HFFc6 (cell line): ENCODE data around the gene GFRA3. TPM values are rescaled to one million over a fixed set of nuclear protein-coding genes. Genes with fewer than 3 reads are reported as not detected.
A peak's percentile ranks its signal among the peaks of the same experiment; 100 is the strongest.
"Not testable (repeated sequence)": the region's sequence is repeated elsewhere in the genome, so short reads cannot be mapped to it uniquely, and the experiment has no call there.

Experiments used
- DNase-seq: peaks from one replicate; pipeline ENCODE4 v3.0.0-alpha.2; 2018
- H3K27ac Mint-ChIP-seq: 2 replicates; pipeline ENCODE4 v1.8.0; 2020; ENCODE audit warnings: mild to moderate bottlenecking, mixed read lengths
- H3K27me3 Mint-ChIP-seq: 2 replicates; pipeline ENCODE4 v1.8.0; 2021; ENCODE audit warnings: mild to moderate bottlenecking, moderate library complexity, mixed read lengths; ENCODE audit not compliant: insufficient read depth
- H3K36me3 Mint-ChIP-seq: 2 replicates; pipeline ENCODE4 v1.8.0; 2021; ENCODE audit warnings: low read depth, mixed read lengths
- H3K4me1 Mint-ChIP-seq: 2 replicates; pipeline ENCODE4 v1.8.0; 2020; ENCODE audit warnings: low read depth, mixed read lengths
- H3K4me3 Mint-ChIP-seq: 2 replicates; pipeline ENCODE4 v1.8.0; 2020; ENCODE audit warnings: mild to moderate bottlenecking, moderate library complexity, mixed read lengths
- H3K9me3 Mint-ChIP-seq: 2 replicates; pipeline ENCODE4 v1.8.0; 2020; ENCODE audit warnings: mild to moderate bottlenecking, mixed read lengths
- long read RNA-seq: library from polyadenylated mRNA; unstranded; transcript quantifications from one replicate; pipeline ENCODE4 v2.0.0, GENCODE V29; 2019
- total RNA-seq, 6 experiments: library from RNA; stranded (reverse); fragmentation: NEBNext Ultra II Directional; extraction: Animal tissue kit (Norgen Biotek cat#: 25700); gene quantifications; 2 replicates in 1 of 6; 3 replicates in 5 of 6; pipeline ENCODE4 v1.2.3, GENCODE V29; 2021
- TF ChIP-seq, protein P1 (sequence below): fragments of 200-600 bp; sonication (generic); IDR thresholded peaks from 2 replicates; pipeline ENCODE4 v1.5.0; 2021; ENCODE audit warnings: antibody characterized with exemption, mild to moderate bottlenecking

Gene GFRA3, protein sequence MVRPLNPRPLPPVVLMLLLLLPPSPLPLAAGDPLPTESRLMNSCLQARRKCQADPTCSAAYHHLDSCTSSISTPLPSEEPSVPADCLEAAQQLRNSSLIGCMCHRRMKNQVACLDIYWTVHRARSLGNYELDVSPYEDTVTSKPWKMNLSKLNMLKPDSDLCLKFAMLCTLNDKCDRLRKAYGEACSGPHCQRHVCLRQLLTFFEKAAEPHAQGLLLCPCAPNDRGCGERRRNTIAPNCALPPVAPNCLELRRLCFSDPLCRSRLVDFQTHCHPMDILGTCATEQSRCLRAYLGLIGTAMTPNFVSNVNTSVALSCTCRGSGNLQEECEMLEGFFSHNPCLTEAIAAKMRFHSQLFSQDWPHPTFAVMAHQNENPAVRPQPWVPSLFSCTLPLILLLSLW
- not detected for total RNA-seq
- long read RNA-seq, result 0 reads

DNA sequence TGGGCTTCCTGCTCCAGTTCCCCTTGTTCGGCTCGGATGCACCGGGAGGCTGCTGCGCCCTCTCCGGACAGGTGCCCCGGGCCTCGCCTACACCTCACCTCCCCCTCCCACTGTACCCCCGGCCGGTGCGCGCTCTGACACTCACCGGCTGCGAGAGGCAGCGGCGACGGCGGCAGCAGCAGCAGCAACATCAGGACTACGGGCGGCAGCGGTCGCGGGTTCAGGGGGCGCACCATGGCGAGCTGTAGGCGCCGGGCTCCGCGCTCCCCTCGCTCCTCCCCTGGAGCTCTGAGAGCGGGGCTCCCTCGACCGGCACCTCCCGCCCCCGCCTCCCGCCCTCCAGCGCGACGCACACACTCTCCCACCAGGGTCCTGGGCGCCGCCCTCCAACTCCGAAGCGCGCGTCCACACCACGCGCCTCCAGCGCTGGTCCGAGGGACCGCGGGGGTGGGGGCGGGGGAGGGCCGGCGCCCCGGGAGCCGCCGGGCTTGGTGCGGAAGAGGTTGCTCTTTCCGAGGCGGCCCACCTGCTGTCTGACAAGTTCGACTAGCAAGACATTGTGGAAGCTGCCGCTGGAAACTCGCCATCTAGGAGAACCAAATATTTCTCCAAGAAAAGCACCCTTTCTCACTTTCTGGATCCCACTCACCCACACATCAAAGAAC lies at the start of gene GFRA3:
Gene GFRA3 (minus strand): TSS at position 433 of the 665 bp plus-strand sequence. CDS start 197 bp downstream, at position 236.
- H3K4me3 Mint-ChIP-seq, result peak within 1 kb of the TSS; percentile 36
- DNase-seq, result no peak
- H3K9me3 Mint-ChIP-seq, result no peaks in the 10 kb centered on the region
- H3K4me1 Mint-ChIP-seq, result no peaks in the 10 kb centered on the region
- no peaks in the 10 kb centered on the region for H3K36me3 Mint-ChIP-seq
- no peak within 1 kb of the TSS for H3K27ac Mint-ChIP-seq
- H3K27me3 Mint-ChIP-seq, result peaks cover 12% of the 10 kb centered on the region
- TF ChIP-seq, protein P1, sequence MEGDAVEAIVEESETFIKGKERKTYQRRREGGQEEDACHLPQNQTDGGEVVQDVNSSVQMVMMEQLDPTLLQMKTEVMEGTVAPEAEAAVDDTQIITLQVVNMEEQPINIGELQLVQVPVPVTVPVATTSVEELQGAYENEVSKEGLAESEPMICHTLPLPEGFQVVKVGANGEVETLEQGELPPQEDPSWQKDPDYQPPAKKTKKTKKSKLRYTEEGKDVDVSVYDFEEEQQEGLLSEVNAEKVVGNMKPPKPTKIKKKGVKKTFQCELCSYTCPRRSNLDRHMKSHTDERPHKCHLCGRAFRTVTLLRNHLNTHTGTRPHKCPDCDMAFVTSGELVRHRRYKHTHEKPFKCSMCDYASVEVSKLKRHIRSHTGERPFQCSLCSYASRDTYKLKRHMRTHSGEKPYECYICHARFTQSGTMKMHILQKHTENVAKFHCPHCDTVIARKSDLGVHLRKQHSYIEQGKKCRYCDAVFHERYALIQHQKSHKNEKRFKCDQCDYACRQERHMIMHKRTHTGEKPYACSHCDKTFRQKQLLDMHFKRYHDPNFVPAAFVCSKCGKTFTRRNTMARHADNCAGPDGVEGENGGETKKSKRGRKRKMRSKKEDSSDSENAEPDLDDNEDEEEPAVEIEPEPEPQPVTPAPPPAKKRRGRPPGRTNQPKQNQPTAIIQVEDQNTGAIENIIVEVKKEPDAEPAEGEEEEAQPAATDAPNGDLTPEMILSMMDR, result no peak

DNA sequence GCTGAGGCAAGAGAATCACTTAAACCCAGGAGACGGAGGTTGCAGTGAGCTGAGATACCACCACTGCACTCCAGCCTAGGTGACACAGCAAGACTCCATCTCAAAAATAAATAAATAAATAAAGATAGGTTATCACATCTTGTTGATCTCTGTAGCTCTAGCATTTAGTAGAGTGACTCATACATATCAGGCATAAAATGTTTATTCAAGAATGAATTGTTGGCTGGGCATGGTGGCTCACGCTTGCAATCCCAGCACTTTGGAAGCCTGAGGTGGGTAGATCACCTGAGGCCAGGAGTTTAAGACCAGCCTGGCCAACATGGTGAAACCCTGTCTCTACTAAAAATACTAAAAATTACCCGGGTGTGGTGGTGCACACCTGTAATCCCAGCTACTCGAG lies 43.8 kb upstream of the GFRA3 start:
- not testable (repeated sequence) for H3K27me3 Mint-ChIP-seq, H3K4me1 Mint-ChIP-seq, H3K27ac Mint-ChIP-seq, H3K4me3 Mint-ChIP-seq, H3K36me3 Mint-ChIP-seq, H3K9me3 Mint-ChIP-seq, DNase-seq

DNA sequence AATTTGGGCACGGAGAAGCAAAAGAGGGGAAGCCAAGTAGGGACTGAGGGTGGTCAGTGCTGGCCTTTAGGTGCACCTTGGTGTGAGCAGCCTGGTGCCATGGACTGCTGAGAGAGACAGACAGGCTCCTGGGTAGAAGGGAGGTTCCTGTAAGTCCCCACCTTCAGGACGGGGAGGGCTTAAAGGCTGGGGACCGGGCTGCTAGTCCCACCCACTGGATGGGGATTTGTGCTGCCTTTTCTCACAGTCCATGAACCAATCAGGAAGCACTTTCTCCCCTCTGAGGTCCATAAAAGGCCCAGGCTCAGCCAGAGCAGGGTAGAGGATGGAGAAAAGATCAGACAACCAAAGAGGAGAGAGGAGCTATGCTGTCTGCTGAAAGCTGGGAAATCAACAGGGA lies 41.9 kb upstream of the GFRA3 start:
- Mint-ChIP-seq H3K27ac (no peak overlapping the region), H3K4me1 (no peaks in the 10 kb centered on the region), H3K36me3 (peaks cover 21% of the 10 kb centered on the region), H3K4me3 (no peak overlapping the region), H3K9me3 (no peaks in the 10 kb centered on the region), H3K27me3 (0 out of 2 replicates have a peak, but pooled peaks cover 2% of the 10 kb centered on the region)
- TF ChIP-seq, protein P1, result no peak
- no peak for DNase-seq

DNA sequence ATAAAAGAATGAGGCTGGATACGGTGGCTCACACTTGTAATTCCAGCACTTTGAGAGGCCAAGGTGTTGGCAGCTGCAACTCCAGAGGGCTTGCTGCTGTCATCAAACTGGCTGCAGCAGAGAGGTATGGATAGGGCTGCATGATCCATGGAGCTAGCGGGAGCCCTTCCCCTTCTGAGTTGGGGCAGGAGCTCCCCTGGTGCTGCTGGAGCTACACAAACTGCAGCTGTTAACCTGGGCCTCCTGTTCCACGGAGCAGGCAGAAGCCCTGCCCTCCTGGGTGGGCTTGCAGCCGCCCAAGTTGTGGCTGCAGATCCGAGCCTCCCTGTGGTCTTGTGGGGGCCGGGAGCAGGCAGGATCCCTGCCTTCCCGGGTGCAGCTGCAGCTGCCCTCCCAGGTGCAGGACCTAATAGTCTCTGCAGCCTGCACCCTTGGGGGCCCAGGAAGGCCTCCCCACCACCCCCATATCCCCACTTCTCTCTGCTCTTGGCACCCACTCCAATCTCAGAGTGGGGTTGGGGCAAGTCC lies 41.4 kb upstream of the GFRA3 start:
- H3K27me3 Mint-ChIP-seq, result 0 out of 2 replicates have a peak, but pooled peaks cover 2% of the 10 kb centered on the region
- no peaks in the 10 kb centered on the region for H3K4me1 Mint-ChIP-seq
- no peak overlapping the region for H3K4me3 Mint-ChIP-seq
- no peak overlapping the region for H3K27ac Mint-ChIP-seq
- TF ChIP-seq, protein P1, result no peak
- no peaks in the 10 kb centered on the region for H3K9me3 Mint-ChIP-seq
- peaks cover 21% of the 10 kb centered on the region for H3K36me3 Mint-ChIP-seq
- DNase-seq, result no peak

DNA sequence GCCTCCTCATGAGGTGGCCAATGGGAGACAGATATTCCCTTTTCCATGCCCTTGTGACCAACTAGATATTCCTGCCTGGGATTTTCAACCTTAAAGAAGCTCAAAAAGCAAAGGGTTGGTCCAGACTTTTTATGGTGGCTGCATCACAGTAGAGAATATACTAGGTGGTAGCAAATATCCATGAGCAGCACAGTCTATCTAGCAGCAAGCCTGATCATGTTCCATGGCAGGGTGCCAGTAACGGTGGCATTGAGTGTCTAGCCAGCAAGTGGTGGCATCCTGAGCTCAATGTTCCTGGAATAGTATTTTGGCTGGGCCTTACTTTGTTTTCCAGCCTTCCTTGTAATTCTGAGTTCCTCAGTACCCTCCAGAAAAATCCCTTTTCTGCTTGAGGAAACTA lies 31.4 kb upstream of the GFRA3 start:
- H3K27me3 Mint-ChIP-seq, result no peaks in the 10 kb centered on the region

More for the DNA sequence above, 31.4 kb upstream of the GFRA3 start:
- DNase-seq, result no peak
- TF ChIP-seq, protein P1, result no peak
- no peak overlapping the region for H3K27ac Mint-ChIP-seq
- no peaks in the 10 kb centered on the region; the same call in 1 of the 2 replicates for H3K36me3 Mint-ChIP-seq
- no peaks in the 10 kb centered on the region for H3K9me3 Mint-ChIP-seq
- H3K4me1 Mint-ChIP-seq, result peaks cover 13% of the 10 kb centered on the region
- no peak overlapping the region for H3K4me3 Mint-ChIP-seq
